NCI-H2196 (cell line): ENCODE data around the gene NDUFA1.
"Not testable (repeated sequence)": the region's sequence is repeated elsewhere in the genome, so short reads cannot be mapped to it uniquely, and the experiment has no call there.

Experiments used
- DNase-seq: peaks from one replicate; lab custom pipeline; 2025; ENCODE audit not compliant: unreplicated experiment; lab: John Stamatoyannopoulos, UW

NDUFA1 gene

GRCh38 chrX:119871599-119872395 is at the start of gene NDUFA1, which contains the start of gene RNF113A:
Gene NDUFA1 (plus strand): TSS chrX:119871832. CDS start chrX:119871912, 80 bp downstream.
Gene RNF113A (minus strand): TSS chrX:119871733. CDS start chrX:119871613, 120 bp downstream.
- peak; percentile 73 for DNase-seq

GRCh38 chrX:119824221-119824620 is 47.4 kb upstream of the NDUFA1 start:
- not testable (repeated sequence) for DNase-seq

GRCh38 chrX:119826399-119826959 is 45.2 kb upstream of the NDUFA1 start:
- DNase-seq, result no peak

- DNase-seq, result no peak
Observed at GRCh38 chrX:119828446-119828845, 43.2 kb upstream of the NDUFA1 start.

GRCh38 chrX:119833905-119834304 is 37.7 kb upstream of the NDUFA1 start:
- no peak for DNase-seq

- DNase-seq, result peak; percentile 95
Observed at GRCh38 chrX:119852382-119853353, 19.0 kb upstream of the NDUFA1 start, which contains the start of gene UPF3B. Gene UPF3B (minus strand): TSS chrX:119852963. CDS start chrX:119852928, 35 bp downstream.

GRCh38 chrX:119853444-119853843 is 18.2 kb upstream of the NDUFA1 start:
- no peak for DNase-seq

GRCh38 chrX:119870626-119871131 is 953 bp upstream of the NDUFA1 start:
- no peak for DNase-seq

- DNase-seq, result no peak
Observed at GRCh38 chrX:119871245-119871598, 410 bp upstream of the NDUFA1 start.

- no peak for DNase-seq
Observed at GRCh38 chrX:119878740-119879139, 7.1 kb downstream of the NDUFA1 start.

GRCh38 chrX:119880076-119880475 is 8.4 kb downstream of the NDUFA1 start:
- no peak for DNase-seq

- DNase-seq, result peak; percentile 42
Observed at GRCh38 chrX:119880552-119881437, 9.2 kb downstream of the NDUFA1 start.

GRCh38 chrX:119885554-119886428 is 14.2 kb downstream of the NDUFA1 start:
- no peak for DNase-seq

- no peak for DNase-seq
Observed at GRCh38 chrX:119887721-119888425, 16.2 kb downstream of the NDUFA1 start.

GRCh38 chrX:119890626-119891025 is 19.0 kb downstream of the NDUFA1 start:
- not testable (repeated sequence) for DNase-seq

- not testable (repeated sequence) for DNase-seq
Observed at GRCh38 chrX:119891961-119892692, 20.5 kb downstream of the NDUFA1 start.

GRCh38 chrX:119895843-119896326 is 24.3 kb downstream of the NDUFA1 start, which contains the start of gene AKAP14:
Gene AKAP14 (plus strand): TSS chrX:119895893. CDS start chrX:119903224, 7,331 bp downstream.
- no peak for DNase-seq
